Left colon (tissue), 2 donors: ENCODE measurements around the gene DOCK4. TPM values are rescaled to one million over a fixed set of nuclear protein-coding genes. Genes with fewer than 3 reads are reported as not detected.
A peak's percentile ranks its signal among the peaks of the same experiment; 100 is the strongest.

Experiments used
- ATAC-seq: fragments of 200-7000 bp; cut with Tn5 transposase; one replicate; pipeline ENCODE4 v1.9.1; 2020; ENCODE audit warnings: mild to moderate bottlenecking, moderate library complexity
- DNase-seq, 2 donors: peaks; one replicate each; pipeline ENCODE4 v3.0.0-alpha.2; 2020
- intact Hi-C, 2 donors: fragments of 100-400 bp; cut with DNase I in 1 of 2; cut with micrococcal nuclease in 1 of 2; formaldehyde crosslinking; loops; one replicate each; pipeline versions ENCODE4 v1.11.2 to v1.14.0; 2022; cut with DNase I, micrococcal nuclease
- total RNA-seq, 2 donors: library from RNA; stranded (reverse); fragmentation: NEBNext Ultra II Directional; extraction: Animal tissue kit (Norgen Biotek cat#: 25700); gene quantifications; one replicate each; pipeline ENCODE4 v1.2.1, GENCODE V29; 2021
- donor health status: DM: no; HTN: no; CAD: no.
- donor health status: DM: yes; HTN: yes; CAD: no.

The DOCK4 gene
- total RNA-seq, 2 donors from 2014 or later, result 6.6 to 11.5 TPM

DNA sequence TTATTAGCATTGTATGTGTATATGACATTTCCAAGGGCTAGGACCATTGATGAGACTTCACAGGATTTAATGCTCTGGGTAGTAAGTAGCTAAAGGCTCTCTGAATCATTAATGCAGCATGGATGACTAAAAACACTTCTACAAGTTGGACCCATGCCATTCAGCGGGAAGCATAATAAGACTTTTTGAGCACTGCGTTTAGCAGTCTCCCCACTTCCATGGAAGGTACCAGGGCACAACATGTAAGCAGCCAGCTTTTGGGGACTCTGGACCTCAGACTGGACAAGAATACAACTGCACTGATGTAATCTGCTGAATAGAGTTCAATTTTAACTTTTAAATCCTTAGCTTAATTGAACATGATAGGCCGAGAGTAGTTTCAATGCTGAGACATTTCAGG lies 452.2 kb downstream of the DOCK4 start:
- intact Hi-C loops, result no loop called here
- ATAC-seq, result no peak
- DNase-seq, result no peak

DNA sequence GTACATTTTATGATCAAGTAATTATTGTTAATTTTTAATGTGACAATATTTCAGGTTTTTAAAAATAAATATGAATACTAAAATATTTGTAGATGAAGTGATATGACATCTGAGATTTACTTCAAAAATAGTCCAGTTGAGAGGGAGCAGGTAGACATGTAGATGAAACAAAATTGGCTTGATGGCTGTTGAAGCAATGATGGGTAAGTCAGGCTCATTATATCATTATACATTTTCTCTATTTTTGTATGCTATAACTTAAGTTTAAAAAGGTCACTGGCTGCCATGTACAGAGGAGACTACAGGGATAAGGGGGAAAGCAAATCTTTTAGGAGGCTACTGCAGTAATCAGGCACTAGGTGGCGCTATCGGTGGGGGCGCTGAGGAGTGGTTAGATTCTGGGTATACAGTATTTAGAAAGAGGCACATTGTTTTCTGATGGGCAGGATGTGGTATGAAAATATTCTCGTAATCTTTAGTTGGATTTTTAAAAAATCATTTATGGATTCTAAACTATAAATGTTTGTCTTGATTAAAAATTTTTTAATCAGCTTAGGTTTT lies 454.1 kb downstream of the DOCK4 start:
- DNase-seq (peak in 1 of 2 donors; percentile 58), ATAC-seq (peak; percentile 60)
- intact Hi-C loops, result no loop called here

DNA sequence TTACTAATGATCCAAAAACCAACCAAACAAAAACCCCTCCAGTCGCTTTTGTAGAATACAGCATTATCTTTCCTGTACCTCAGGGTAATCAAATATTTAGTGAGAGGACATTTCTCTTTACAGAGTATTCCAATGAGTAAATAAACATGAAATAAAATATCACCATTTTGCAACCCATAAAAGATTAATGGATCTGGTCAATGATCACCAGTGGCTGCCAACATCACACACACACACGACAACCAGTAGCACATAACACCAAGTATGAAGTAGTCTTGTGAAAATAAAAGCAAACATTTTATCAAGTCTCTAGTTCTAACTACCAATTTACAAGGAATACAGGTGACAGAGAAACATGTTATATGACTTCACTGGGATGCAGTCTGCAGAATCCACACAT lies 455.3 kb downstream of the DOCK4 start:
- no peak for ATAC-seq
- intact Hi-C loops, result no loop called here
- no peak for DNase-seq

DNA sequence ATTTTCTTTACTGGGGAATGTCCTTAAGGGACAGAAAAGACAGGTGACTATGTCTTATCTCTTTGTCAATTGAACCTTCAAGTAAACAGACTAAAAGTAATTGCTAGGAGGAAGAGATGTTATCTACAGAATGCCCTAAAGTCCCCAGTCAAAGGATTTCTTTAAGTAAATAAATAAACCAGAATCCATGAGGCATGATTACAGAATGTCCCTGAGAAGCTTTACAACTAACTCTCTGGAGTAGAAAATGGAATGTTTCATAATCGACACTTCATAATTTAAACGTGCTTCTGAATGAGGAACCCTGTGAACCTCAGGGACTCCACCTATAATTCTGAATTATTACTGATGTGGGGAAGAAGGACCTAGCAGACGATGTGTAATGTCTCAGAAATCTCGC lies 456.0 kb downstream of the DOCK4 start:
- intact Hi-C loops, result no loop called here
- ATAC-seq, result peak; percentile 80

DNA sequence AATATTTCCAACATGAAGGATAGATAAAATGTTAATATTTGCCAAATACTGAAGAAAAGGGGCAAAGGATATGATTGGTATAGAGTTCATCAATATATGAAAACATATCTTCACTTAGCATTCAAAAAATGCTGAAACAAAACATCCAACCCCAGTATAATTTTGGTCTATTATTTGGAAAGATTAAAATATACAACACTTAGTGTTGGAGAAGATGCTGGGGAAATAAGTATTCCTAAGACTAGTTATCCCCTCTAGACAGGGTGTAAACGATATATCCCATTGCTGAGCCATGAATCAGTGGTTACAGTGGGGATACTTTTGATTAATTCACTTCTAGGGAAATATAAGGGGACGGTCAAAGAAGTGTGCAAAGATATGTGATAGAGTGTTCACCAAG lies 456.6 kb downstream of the DOCK4 start:
- no peak for DNase-seq
- intact Hi-C loops, result loop anchor here in 1 of 2 donors (10.0 kb wide), 2 partner anchors 105 to 745 kb away; no protein-coding TSS in a partner anchor
- ATAC-seq, result no peak

More for the DNA sequence above, 456.0 kb downstream of the DOCK4 start:
- no peak for DNase-seq

DNA sequence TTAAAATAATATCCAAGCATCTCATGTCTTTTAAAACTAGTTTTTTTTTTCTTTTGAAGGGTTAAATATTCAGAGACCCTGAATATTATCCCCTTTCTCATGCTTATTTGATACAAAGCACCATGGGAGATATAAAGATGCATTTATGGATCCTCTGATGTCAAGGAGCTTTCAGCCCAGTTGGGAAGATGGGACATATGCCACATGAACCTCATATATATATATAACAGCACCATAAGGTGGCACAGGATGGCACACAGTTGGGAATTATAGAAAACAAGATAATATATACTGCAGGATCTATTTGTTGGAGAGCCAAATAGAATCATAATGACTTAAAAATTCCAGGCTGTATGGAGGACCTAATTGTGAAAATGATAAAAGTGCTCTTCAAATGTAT lies 458.5 kb downstream of the DOCK4 start:
- intact Hi-C loops, result loop anchor here in 1 of 2 donors (10.0 kb wide), 2 partner anchors 107 to 747 kb away; no protein-coding TSS in a partner anchor
- ATAC-seq (no peak), DNase-seq (no peak)

DNA sequence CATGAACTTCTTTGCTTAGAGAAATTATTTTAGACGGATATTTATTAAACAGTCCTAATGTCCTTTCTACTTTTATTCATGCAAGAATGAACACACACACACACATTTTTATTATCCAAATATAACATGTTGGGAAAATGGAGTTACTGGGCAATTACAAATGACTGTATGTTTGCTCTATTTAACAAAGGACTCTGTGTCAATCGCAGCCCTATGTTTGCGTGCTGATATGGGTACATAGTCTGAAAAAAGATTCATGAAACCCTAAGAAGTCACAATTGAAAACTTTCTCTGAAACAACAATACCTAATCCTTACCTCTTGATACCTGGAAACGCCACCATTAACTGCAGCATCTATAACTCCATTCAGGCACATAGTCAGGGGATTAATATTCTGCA lies 459.2 kb downstream of the DOCK4 start:
- ATAC-seq (peak; percentile 20), DNase-seq (no peak)
- intact Hi-C loops, result loop anchor here in 1 of 2 donors (10.0 kb wide), 2 partner anchors 108 to 748 kb away; no protein-coding TSS in a partner anchor

DNA sequence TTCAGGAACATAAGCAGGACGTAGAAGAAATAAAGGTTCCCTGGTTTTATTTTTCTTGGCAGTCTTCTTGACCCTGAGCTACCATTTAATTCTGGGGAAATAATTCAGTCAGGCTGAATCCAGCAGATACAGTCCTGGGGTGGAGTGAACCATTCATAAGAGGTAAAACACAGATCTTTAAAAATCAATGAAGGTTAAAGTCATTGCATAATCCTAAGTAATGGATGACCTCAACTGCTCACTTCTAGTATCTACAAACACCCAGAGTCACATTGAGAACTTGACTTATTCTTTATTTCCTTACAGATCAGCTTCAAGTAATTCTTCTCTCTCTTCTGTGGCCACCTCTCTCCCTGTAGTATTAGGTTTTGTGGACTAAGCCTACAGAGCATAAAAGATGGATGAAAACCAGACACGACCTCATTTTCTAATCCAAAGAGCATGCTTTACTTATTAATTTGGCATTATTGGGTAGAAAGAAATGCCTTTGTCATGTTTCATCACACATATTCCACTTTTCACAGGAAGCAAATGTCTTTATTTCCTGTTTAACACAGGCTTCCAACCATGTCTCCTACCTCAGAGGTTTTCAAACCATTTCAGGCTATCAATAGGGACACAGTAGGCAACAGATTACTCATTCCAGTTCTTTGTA lies 461.6 kb downstream of the DOCK4 start:
- no peak for DNase-seq
- intact Hi-C loops, result loop anchor here in 1 of 2 donors (10.0 kb wide), 2 partner anchors 110 to 750 kb away; no protein-coding TSS in a partner anchor
- no peak for ATAC-seq

DNA sequence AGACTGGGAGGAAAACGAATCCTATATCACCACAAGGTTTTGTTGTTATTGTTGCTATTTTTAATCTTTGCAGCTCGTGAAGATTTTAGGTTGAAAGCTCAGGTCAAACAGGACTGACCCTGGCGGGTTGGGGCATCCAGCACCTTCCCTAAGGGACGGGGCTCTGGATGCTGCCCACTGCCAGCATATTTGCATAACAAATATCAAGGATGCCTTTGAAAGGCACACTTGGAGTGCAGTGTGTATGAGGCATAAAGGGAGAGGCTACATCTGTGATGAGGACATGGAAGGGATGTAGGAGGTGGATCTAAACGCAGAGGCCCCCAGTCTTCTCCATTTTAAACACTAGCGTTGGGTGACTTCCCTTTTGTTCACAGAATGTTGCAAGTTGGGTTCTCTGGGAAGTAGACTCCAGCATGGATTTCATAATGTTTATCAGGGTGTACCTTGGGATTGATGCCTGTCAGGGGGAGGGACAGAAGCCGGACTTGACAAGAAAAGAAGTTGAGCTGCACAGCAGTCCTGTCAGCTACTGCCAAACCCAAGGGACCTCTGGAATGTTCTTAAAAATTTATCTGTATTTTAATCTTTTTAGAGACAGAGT lies 462.9 kb downstream of the DOCK4 start:
- DNase-seq, result no peak

DNA sequence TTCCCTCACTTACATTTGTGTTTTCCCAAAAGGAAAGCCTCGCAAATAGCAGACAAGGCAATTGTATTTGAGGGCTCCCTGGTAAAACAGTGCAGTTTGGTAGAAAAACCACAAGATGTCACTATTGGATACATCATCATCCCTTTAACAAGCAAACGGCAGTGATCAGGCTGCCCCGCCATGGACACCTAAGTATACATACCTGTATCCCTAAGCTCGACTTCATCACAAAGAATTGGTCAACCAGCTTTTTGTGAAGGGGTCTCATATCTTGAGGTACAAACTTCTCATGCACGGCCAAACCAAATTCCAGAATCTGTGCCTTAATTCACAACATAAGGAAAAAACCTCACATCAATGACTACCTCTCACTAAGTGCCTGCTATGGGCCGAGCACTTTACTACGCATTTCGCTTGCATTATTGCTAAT lies 464.4 kb downstream of the DOCK4 start:
- peak; percentile 92 for ATAC-seq
- DNase-seq, result peak; percentile 41 to 63
- intact Hi-C loops, result loop anchor here in 1 of 2 donors (10.0 kb wide), 2 partner anchors 113 to 753 kb away; no protein-coding TSS in a partner anchor

More for the DNA sequence above, 462.9 kb downstream of the DOCK4 start:
- intact Hi-C loops, result loop anchor here in 1 of 2 donors (10.0 kb wide), 2 partner anchors 111 to 751 kb away; no protein-coding TSS in a partner anchor
- no peak for ATAC-seq

DNA sequence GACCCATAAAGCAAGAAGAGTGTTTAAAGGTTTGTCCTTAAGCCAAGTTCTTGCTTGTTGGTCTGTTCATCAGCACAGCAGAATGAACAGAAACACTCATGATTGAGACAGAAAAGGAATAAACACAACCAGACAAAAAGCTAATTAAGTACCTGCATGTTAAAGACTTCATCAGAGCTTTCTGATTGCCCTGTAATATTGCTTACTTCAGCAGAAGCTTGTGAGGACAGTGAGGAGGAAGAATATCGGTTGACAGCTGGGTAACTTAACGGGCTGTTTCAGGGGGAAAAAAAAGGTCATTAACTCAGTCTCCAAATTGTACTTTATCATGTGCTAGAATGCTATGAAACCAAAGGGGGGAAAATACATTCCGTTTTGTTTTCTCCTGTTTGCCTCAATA lies 465.3 kb downstream of the DOCK4 start:
- intact Hi-C loops, result loop anchor here in 1 of 2 donors (10.0 kb wide), 2 partner anchors 114 to 754 kb away; no protein-coding TSS in a partner anchor
- DNase-seq (no peak), ATAC-seq (no peak)

DNA sequence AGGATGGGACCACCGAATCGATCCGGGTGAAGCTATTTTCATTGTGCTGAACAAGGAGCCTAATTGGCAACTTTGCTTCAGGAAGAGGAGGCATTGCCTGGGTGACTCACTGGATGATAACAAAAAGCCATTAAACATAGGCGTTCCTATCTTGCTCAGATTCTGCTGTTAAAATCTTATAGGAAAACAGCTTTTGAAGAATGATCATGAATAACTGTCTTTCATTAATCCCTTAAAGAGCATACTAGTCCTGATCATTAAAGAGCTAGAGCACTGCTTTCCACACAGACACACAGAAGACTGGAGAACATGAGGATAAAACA lies 469.7 kb downstream of the DOCK4 start:
- intact Hi-C loops, result loop anchor here in 1 of 2 donors (10.0 kb wide), 1 partner anchor 642 kb away; the partner anchor contains the start of gene LRRN3
- ATAC-seq, result peak; percentile 82

DNA sequence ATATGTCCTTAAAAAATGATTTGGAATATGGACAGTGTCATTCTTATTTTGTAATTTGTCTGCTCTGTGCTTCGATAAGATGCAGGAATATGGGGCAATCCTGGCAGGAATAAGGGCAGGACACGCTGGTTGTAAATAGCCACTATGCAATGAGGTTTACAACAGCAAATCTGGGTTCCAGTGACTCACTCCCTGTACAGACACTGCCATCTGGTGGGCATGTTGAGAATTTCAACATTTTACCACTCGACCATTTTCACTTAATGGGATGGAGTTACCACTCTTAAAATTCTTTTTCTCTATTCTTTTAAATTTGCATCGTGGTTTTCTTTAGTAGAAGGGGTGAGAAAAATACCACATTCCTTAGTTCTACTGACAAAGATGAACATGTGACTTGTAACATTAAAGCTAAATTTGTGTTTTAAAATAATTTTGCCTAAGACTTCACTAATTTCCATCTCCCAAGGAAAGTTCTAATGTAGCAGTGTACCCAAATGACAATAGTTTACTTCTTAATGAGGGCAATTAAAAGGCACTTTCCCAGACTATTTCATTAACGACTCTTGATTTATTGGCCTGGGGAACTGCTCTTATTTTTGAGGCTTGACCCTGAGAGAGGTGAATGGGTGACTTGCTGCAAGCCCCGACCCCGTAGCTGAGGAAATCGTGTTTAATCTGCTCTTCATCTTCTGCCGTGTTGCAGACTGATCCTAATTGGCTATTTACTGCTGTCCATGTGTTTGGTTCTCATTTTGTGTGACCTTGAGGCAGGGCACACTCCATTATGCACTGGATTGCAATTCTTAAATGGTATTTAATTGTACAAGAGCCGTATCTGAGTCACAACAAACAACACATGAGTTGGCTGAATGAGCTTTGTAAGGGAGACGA lies 470.3 kb downstream of the DOCK4 start:
- intact Hi-C loops, result loop anchor here in 1 of 2 donors (10.0 kb wide), 1 partner anchor 641 kb away; the partner anchor contains the start of gene LRRN3

More for the DNA sequence above, 469.7 kb downstream of the DOCK4 start:
- DNase-seq, result no peak

DNA sequence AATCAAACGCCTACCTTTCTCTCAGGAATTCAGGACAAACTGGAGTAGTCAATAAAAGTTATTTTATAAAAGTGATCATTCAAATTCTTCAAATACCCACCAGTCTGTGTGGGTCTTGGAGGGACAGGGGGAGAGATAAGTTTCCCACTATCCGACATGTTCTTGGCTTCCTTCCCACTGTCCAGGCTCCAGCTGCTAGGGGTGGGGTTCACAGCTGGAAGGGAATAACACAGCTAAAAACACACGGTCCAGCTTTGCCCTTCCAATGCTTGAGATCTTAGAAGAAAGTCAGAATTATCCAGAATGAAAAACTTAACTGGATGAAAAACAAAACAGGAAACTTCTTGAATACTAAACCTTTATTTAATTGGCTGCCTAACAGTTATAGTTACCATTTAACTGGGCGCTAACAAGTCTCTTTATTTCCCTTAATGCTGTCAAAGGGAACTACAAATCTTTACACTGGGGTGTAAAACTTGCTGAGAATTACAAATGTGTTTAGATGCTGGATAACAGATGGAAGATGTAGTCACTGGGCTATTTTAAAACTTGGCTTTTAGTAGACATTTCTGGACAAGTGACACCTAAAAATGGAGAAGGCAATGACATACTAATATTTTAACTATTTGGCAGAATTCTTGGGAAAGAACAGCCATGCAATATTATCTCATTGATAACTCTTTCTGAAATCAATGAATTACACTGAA lies 471.1 kb downstream of the DOCK4 start:
- no peak for DNase-seq
- no peak for ATAC-seq
- intact Hi-C loops, result loop anchor here in 1 of 2 donors (10.0 kb wide), 1 partner anchor 640 kb away; the partner anchor contains the start of gene LRRN3

More for the DNA sequence above, 470.3 kb downstream of the DOCK4 start:
- DNase-seq (peak; percentile 33 to 37), ATAC-seq (peak; percentile 89)

DNA sequence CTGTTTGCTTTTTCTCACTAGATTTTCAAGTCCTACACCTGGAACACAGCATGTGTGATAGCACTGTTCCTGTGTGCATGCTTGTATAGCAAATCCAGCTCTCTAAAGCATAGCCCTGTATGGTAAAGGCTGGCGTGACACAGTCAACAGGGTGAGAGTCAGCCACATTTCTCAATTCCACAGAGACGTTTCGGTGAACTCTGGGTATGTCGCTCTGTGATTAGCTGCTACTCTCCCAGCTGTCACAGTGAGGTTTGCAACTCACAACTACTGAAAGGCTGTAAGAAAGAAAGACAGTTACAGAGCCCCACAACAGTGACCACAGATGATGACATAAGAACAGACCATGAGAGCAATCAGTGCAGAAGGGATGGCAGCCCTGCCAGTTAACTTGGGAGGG lies 473.3 kb downstream of the DOCK4 start:
- DNase-seq, result no peak
- no peak for ATAC-seq
- intact Hi-C loops, result loop anchor here in 1 of 2 donors (10.0 kb wide), 1 partner anchor 638 kb away; the partner anchor contains the start of gene LRRN3

DNA sequence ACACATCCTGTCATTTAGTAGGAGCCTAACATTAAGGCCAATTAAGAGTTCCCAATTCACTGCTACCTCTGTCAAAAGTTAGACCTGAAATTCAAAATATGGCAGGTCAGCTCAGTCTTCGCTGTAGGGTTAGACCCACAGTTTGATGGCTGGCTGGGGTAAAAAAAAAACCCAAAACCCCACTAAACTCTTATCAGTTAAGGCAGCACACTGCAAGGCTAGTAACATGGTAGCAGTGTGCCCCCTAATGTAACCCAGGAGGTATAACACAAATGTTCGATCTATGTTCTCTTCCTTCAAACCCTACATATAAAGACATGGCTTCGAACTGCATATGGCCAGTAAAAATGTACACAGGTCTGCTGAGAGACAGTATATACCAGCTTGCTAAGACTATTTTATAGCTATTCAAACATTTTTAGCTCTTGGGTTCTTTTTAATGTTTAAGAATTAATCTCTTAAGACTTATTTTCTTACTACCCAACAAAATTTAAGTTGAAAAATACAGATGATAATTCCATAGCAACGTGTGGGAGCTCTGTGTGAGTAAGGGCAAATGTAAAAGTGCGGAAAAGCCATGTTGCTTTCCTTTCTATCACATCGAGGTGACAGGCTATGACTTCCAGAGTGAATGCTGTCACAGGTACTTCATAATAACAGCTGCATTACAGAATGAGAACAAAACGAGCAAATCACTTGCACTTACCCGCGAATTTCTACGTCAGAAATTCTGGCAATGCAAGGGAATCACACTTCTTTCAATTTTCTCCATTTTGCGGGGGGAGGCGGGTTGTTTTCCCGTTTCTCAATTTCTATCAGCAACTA lies 475.5 kb downstream of the DOCK4 start:
- intact Hi-C loops, result loop anchor here in 1 of 2 donors (10.0 kb wide), 1 partner anchor 636 kb away; the partner anchor contains the start of gene LRRN3
- no peak for ATAC-seq
- no peak for DNase-seq

DNA sequence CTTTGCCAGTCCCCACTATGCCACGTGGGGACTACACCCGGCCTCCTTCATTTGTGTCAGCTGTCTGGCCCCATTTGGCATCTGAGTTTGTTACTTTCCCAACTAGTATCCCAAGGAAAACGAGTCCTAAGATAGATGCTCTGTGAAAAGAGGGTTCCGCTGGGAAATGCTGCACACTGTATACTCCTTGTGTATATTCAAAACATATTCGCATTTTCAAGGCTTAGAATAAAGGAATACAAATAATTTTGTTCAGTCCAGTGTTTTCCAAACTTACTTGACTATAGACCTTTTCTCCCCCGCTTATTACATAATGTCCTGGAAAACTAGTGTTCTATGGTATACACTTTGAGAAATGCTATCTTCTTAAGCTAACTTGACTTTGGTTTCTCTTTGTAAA lies 476.1 kb downstream of the DOCK4 start:
- intact Hi-C loops, result loop anchor here in 1 of 2 donors (10.0 kb wide), 1 partner anchor 635 kb away; the partner anchor contains the start of gene LRRN3
- no peak for ATAC-seq

More for the DNA sequence above, 476.1 kb downstream of the DOCK4 start:
- no peak for DNase-seq
